ENCODE results near the gene ARHGEF5. TPM values are rescaled to one million over a fixed set of nuclear protein-coding genes. Genes with fewer than 3 reads are reported as not detected.
"Not testable (repeated sequence)": the region's sequence is repeated elsewhere in the genome, so short reads cannot be mapped to it uniquely, and the experiment has no call there.

ARHGEF5 gene
- total and polyA plus RNA-seq, 11 donors, result 0.53 to 11.7 (median 1.3) TPM

GRCh38 chr7:144414815-144415214 is 59.6 kb downstream of the ARHGEF5 start:
- ATAC-seq (no peak), DNase-seq (no peak)
- peaks cover 0 to 5% (median 0%) of the 10 kb centered on the region in 9 donors for H3K27me3 ChIP-seq
- no peak overlapping the region for H3K4me3 ChIP-seq
- H3K4me1 ChIP-seq, result no peaks in the 10 kb centered on the region
- H3K36me3 ChIP-seq, result no peaks in the 10 kb centered on the region
- no peak for TF ChIP-seq CTCF (IDR thresholded peaks at IDR 0.05)
- TF ChIP-seq POLR2A (IDR thresholded peaks at IDR 0.05), result no peak
- intact Hi-C loops (cut with DNase I), result no loop called here
- whole genome bisulfite sequencing, 4 donors, result 76 to 82% (median 78%) methylated on average over 3 of the region's 3 CpGs
- H3K9me3 ChIP-seq, result peaks cover 0 to 6% (median 0%) of the 10 kb centered on the region in 12 donors
- no peak overlapping the region for H3K27ac ChIP-seq

- Histone ChIP-seq H3K4me1 (no peaks in the 10 kb centered on the region), H3K27ac (no peak overlapping the region), H3K36me3 (no peaks in the 10 kb centered on the region), H3K4me3 (no peak overlapping the region), H3K9me3 (peaks cover 0 to 6% (median 0%) of the 10 kb centered on the region in 12 donors), H3K27me3 (peaks cover 0 to 4% (median 0%) of the 10 kb centered on the region in 9 donors)
- ATAC-seq (no peak), DNase-seq (no peak)
- no peak for TF ChIP-seq POLR2A (IDR thresholded peaks at IDR 0.05)
- TF ChIP-seq CTCF (IDR thresholded peaks at IDR 0.05), result no peak
- intact Hi-C loops (cut with DNase I), result no loop called here
Observed at GRCh38 chr7:144415858-144416257, 60.7 kb downstream of the ARHGEF5 start.

- no peak for DNase-seq
- ATAC-seq, result no peak
- Histone ChIP-seq H3K27ac (no peak overlapping the region), H3K4me3 (no peak overlapping the region), H3K36me3 (no peaks in the 10 kb centered on the region), H3K9me3 (peaks cover 0 to 6% (median 0%) of the 10 kb centered on the region in 12 donors), H3K4me1 (no peaks in the 10 kb centered on the region), H3K27me3 (peaks cover 0 to 4% (median 0%) of the 10 kb centered on the region in 9 donors)
- no peak for TF ChIP-seq CTCF (IDR thresholded peaks at IDR 0.05)
- no peak for TF ChIP-seq POLR2A (IDR thresholded peaks at IDR 0.05)
- intact Hi-C loops (cut with DNase I), result no loop called here
Observed at GRCh38 chr7:144416341-144416740, 61.1 kb downstream of the ARHGEF5 start.

GRCh38 chr7:144418931-144419330 is 63.7 kb downstream of the ARHGEF5 start:
- H3K36me3 ChIP-seq; ATAC-seq; H3K4me1 ChIP-seq; H3K27me3 ChIP-seq; intact Hi-C loops (cut with DNase I); DNase-seq; H3K4me3 ChIP-seq; H3K27ac ChIP-seq; H3K9me3 ChIP-seq: not testable (repeated sequence)
- WGBS, 4 donors, result 86 to 93% (median 89%) methylated on average over 4 of the region's 4 CpGs

- peaks cover 0 to 28% (median 0%) of the 10 kb centered on the region in 12 donors for H3K9me3 ChIP-seq
- 39 to 42% (median 40%) methylated on average over 2 of the region's 2 CpGs for WGBS, 4 donors
- ATAC-seq; DNase-seq; H3K36me3 ChIP-seq; H3K27ac ChIP-seq; intact Hi-C loops (cut with DNase I); H3K4me1 ChIP-seq; H3K4me3 ChIP-seq; H3K27me3 ChIP-seq: not testable (repeated sequence)
Observed at GRCh38 chr7:144427539-144427938, 72.3 kb downstream of the ARHGEF5 start.

All from heart left ventricle (tissue), 16 donors.